HG03196 (cell line): ENCODE results near the gene OR4A5.
"Not testable (repeated sequence)": the region's sequence is repeated elsewhere in the genome, so short reads cannot be mapped to it uniquely, and the experiment has no call there.

ENCODE experiments used
- ATAC-seq: cut with Tn5 transposase; IDR thresholded peaks from one replicate; pipeline ENCODE4 v1.9.1; 2021; ENCODE audit not compliant: unreplicated experiment

OR4A5 gene, protein sequence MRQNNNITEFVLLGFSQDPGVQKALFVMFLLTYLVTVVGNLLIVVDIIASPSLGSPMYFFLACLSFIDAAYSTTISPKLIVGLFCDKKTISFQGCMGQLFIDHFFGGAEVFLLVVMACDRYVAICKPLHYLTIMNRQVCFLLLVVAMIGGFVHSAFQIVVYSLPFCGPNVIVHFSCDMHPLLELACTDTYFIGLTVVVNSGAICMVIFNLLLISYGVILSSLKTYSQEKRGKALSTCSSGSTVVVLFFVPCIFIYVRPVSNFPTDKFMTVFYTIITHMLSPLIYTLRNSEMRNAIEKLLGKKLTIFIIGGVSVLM

GRCh38 chr11:54706532-54706931 is at the start of gene OR4A5:
TSS of gene OR4A5 (plus strand) at chr11:54706832. CDS start at chr11:54706885, 53 bp downstream.
- not testable (repeated sequence) for ATAC-seq

GRCh38 chr11:54720094-54720493 is 13.5 kb downstream of the OR4A5 start:
- not testable (repeated sequence) for ATAC-seq
